Astrocyte of the spinal cord (primary cell): ENCODE results near the gene EIF4E2.
A peak's percentile ranks its signal among the peaks of the same experiment; 100 is the strongest.
"Not testable (repeated sequence)": the region's sequence is repeated elsewhere in the genome, so short reads cannot be mapped to it uniquely, and the experiment has no call there.

Source experiments
- DNase-seq: peaks from one replicate; pipeline ENCODE4 v3.0.0; 2011; ENCODE audit warnings: low read depth, low spot score
- H3K4me3 ChIP-seq: 2 replicates; pipeline ENCODE4 v1.5.1; 2011; ENCODE audit warnings: low read depth, mild to moderate bottlenecking, low read length, moderate library complexity
- in situ Hi-C: cut with HindIII; loops from 2 replicates; pipeline ENCODE4 v1.10.0; 2017; ENCODE audit warnings: low sequenced_read_pairs
- TF ChIP-seq, protein P1 (sequence below): IDR thresholded peaks from 2 replicates; pipeline ENCODE4 v1.5.1; 2012; ENCODE audit warnings: low read depth, mild to moderate bottlenecking, low read length, inconsistent platforms

EIF4E2 gene

GRCh38 chr2:232529806-232530547 lies 20.5 kb upstream of the EIF4E2 start:
- TF ChIP-seq, protein P1, sequence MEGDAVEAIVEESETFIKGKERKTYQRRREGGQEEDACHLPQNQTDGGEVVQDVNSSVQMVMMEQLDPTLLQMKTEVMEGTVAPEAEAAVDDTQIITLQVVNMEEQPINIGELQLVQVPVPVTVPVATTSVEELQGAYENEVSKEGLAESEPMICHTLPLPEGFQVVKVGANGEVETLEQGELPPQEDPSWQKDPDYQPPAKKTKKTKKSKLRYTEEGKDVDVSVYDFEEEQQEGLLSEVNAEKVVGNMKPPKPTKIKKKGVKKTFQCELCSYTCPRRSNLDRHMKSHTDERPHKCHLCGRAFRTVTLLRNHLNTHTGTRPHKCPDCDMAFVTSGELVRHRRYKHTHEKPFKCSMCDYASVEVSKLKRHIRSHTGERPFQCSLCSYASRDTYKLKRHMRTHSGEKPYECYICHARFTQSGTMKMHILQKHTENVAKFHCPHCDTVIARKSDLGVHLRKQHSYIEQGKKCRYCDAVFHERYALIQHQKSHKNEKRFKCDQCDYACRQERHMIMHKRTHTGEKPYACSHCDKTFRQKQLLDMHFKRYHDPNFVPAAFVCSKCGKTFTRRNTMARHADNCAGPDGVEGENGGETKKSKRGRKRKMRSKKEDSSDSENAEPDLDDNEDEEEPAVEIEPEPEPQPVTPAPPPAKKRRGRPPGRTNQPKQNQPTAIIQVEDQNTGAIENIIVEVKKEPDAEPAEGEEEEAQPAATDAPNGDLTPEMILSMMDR = no peak
- in situ Hi-C loops = no loop called here
- no peak overlapping the region for H3K4me3 ChIP-seq
- DNase-seq = no peak

- no peak overlapping the region for H3K4me3 ChIP-seq
- in situ Hi-C loops = no loop called here
- DNase-seq = no peak
- TF ChIP-seq, protein P1 = no peak
These were observed 19.7 kb upstream of the EIF4E2 start for GRCh38 chr2:232530626-232531260.

DNA sequence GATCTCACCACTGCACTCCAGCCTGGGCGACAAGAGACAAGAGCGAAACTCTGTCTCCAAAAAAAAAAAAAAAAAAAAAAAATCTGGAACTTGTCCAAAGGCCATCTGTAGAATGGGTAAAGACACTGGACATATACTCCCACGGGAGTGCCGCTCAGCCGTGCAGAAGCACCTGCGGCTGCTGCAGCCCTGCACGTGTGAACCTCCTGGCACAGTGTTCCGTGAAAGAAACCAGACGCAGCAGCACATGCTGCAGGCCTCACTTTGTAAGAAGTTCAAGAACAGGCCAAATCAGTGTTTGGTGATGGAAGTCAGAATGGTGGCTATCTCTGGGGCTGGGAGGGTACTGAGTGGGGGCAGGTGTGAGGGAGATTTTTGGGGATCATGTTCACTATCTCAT lies 18.1 kb upstream of the EIF4E2 start:
- TF ChIP-seq, protein P1 = no peak
- no peak for DNase-seq
- H3K4me3 ChIP-seq = no peak overlapping the region
- in situ Hi-C loops = no loop called here

GRCh38 chr2:232532821-232533220 lies 17.7 kb upstream of the EIF4E2 start:
- H3K4me3 ChIP-seq, in situ Hi-C loops, DNase-seq: not testable (repeated sequence)

- peak; percentile 45 for DNase-seq
- TF ChIP-seq, protein P1 = no peak
- in situ Hi-C loops = no loop called here
- no peak overlapping the region for H3K4me3 ChIP-seq
These were observed 16.4 kb upstream of the EIF4E2 start for GRCh38 chr2:232533944-232534710.

DNA sequence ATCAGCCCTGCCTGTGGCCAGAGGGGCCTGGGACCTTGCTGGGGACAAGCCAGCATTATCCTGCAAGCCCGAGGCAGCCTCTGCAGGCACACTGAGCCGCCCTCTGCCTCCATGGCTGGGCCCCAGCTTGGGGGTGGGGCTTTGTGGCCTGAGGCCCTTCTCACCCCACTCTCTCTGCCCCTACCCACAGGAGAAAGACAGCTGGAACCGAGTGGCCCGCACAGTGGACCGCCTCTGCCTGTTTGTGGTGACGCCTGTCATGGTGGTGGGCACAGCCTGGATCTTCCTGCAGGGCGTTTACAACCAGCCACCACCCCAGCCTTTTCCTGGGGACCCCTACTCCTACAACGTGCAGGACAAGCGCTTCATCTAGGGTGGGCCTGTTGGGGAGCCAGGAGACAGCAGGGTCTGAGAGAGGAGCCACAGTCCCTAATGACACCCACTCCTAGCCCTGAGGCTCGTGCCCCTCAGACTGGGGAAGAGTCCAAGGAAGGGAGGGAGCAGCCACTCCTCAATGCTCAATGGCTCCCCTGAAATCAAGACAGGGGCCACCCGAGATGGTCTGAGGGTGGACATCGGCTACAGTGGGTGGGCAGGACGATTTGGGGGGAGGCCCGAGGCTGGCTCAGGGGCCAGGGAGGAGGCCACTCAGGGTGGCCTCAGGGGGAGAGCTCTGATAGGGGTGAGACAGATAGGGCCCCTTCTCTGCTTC lies 15.4 kb upstream of the EIF4E2 start:
- in situ Hi-C loops = no loop called here
- TF ChIP-seq, protein P1 = no peak
- no peak for DNase-seq
- H3K4me3 ChIP-seq = no peak overlapping the region
